Measurements from ENCODE around the gene ALPP. TPM values are rescaled to one million over a fixed set of nuclear protein-coding genes. Genes with fewer than 3 reads are reported as not detected.
"Not testable (repeated sequence)": the region's sequence is repeated elsewhere in the genome, so short reads cannot be mapped to it uniquely, and the experiment has no call there.

The ALPP gene
- total and polyA plus RNA-seq, 4 donors: 7.0 to 25.8 (median 11.5) TPM

DNA sequence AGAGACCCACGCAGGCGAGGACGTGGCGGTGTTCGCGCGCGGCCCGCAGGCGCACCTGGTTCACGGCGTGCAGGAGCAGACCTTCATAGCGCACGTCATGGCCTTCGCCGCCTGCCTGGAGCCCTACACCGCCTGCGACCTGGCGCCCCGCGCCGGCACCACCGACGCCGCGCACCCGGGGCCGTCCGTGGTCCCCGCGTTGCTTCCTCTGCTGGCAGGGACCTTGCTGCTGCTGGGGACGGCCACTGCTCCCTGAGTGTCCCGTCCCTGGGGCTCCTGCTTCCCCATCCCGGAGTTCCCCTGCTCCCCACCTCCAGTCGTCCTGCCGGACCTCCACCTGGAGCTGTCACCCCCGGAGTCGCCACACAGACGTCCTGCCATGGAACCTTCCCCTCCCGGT is 31.1 kb downstream of the ALPP start:
- not testable (repeated sequence) for H3K9me3 ChIP-seq (ENCODE audit: control insufficient read depth in 4 of 4, insufficient read depth in 3 of 4, low read length in 3 of 4); ATAC-seq (ENCODE audit: insufficient read depth, low FRiP score); H3K9ac ChIP-seq (ENCODE audit: insufficient read depth in 1 of 2, low read length in 2 of 2); H3K4me1 ChIP-seq (ENCODE audit: control insufficient read depth in 5 of 5, insufficient read depth in 5 of 5, low read length in 5 of 5); H3K4me3 ChIP-seq; H3K36me3 ChIP-seq (ENCODE audit: control insufficient read depth in 4 of 4, insufficient read depth in 4 of 4, low read length in 4 of 4); H3K27ac ChIP-seq (ENCODE audit: low read depth in 1 of 2, low read length in 1 of 2); DNase-seq
- peaks cover 9 to 26% (median 13%) of the 10 kb centered on the region in 3 donors for H3K27me3 ChIP-seq (ENCODE audit: control insufficient read depth in 3 of 3, insufficient read depth in 3 of 3, low read length in 2 of 3)
- WGBS, 2 donors: 59 to 86% methylated on average over 25 to 40 of the region's 40 CpGs

DNA sequence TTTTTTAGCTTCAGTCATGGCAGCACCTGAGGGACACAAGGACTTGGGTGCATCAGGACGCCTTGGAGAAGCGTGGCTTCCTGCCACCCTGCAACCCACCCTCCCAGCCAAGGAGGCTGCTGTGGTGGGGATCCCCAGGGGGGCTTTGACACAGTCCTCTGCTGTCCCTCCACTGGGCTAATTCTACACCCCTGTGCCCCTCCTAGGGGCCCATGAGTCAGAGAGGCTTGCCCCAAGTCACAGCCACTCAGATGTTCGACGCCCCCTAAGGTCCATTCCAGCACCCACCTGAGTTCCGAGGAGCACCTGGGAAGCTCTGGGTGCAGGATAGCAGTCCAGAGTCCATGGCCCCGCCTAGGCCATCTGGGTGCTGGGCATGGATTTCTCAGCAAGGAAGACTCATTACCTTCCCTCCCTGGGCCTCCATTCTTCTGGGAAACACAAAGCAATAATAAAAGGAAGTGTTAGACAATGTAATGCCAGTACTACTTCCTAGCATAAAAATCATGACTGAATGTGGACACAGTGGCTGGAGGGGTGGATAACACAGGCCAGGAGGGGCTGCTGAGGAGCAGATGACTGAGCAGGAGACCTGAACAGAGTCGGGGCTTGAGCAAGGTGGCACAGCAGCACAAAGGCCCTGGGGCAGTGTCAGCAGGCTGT is 31.8 kb downstream of the ALPP start:
- no peak for ATAC-seq (ENCODE audit: insufficient read depth, low FRiP score)
- Histone ChIP-seq H3K27me3 (ENCODE audit: control insufficient read depth in 3 of 3, insufficient read depth in 3 of 3, low read length in 2 of 3) (peaks cover 9 to 27% (median 13%) of the 10 kb centered on the region in 3 donors), H3K4me3 (no peak overlapping the region), H3K4me1 (ENCODE audit: control insufficient read depth in 5 of 5, insufficient read depth in 5 of 5, low read length in 5 of 5) (peaks cover 0 to 4% (median 0%) of the 10 kb centered on the region in 5 donors), H3K9me3 (ENCODE audit: control insufficient read depth in 4 of 4, insufficient read depth in 3 of 4, low read length in 3 of 4) (no peaks in the 10 kb centered on the region), H3K9ac (ENCODE audit: insufficient read depth in 1 of 2, low read length in 2 of 2) (no peak overlapping the region), H3K27ac (ENCODE audit: low read depth in 1 of 2, low read length in 1 of 2) (no peak overlapping the region), H3K36me3 (ENCODE audit: control insufficient read depth in 4 of 4, insufficient read depth in 4 of 4, low read length in 4 of 4) (no peaks in the 10 kb centered on the region)
- no peak for TF ChIP-seq CTCF (IDR thresholded peaks at IDR 0.05; ENCODE audit: control extremely low read depth, extremely low read depth)
- no peak for DNase-seq
- WGBS, 2 donors: 84 to 88% methylated on average over 7 of the region's 7 CpGs

DNA sequence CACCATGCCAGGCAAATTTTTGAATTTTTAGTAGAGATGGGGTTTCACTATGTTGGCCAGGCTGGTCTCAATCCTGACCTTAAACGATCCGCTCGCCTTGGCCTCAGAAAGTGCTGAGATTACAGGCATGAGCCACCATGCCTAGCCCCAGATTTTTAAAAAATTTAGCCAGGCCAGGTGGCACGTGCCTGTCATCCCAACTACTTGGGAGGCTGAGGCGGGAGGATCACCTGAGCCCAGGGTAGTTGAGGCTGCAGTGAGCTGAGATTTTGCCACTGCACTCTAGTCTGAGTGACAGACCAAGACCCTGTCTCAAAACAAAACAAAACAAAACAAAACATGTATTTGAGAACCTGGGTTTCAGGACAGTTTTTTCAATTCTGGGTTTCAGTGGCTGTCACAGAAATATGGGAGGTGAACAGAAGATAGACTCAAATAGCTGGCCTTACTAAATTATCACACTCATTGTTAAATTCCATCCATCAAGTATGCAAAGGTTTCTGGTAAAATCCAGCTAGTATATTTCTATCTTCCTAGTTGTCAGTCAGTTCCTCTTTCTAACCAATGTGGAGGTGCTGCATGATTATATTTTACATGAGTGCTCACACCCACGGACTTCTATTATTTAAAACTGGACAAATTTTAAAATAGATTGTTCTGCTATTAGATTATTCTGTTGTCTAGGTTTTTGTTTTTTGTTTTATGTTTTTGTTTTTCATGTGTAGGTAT is 33.5 kb downstream of the ALPP start:
- ATAC-seq (ENCODE audit: insufficient read depth, low FRiP score) (no peak), DNase-seq (no peak)
- Histone ChIP-seq H3K27ac (ENCODE audit: low read depth in 1 of 2, low read length in 1 of 2) (no peak overlapping the region), H3K4me3 (no peak overlapping the region), H3K9ac (ENCODE audit: insufficient read depth in 1 of 2, low read length in 2 of 2) (no peak overlapping the region), H3K9me3 (ENCODE audit: control insufficient read depth in 4 of 4, insufficient read depth in 3 of 4, low read length in 3 of 4) (no peaks in the 10 kb centered on the region), H3K36me3 (ENCODE audit: control insufficient read depth in 4 of 4, insufficient read depth in 4 of 4, low read length in 4 of 4) (no peaks in the 10 kb centered on the region), H3K27me3 (ENCODE audit: control insufficient read depth in 3 of 3, insufficient read depth in 3 of 3, low read length in 2 of 3) (peaks cover 10 to 34% (median 13%) of the 10 kb centered on the region in 3 donors), H3K4me1 (ENCODE audit: control insufficient read depth in 5 of 5, insufficient read depth in 5 of 5, low read length in 5 of 5) (no peaks in the 10 kb centered on the region)
- TF ChIP-seq CTCF (IDR thresholded peaks at IDR 0.05; ENCODE audit: control extremely low read depth, extremely low read depth): no peak
- 85 to 87% methylated on average over 6 of the region's 6 CpGs for WGBS, 2 donors

DNA sequence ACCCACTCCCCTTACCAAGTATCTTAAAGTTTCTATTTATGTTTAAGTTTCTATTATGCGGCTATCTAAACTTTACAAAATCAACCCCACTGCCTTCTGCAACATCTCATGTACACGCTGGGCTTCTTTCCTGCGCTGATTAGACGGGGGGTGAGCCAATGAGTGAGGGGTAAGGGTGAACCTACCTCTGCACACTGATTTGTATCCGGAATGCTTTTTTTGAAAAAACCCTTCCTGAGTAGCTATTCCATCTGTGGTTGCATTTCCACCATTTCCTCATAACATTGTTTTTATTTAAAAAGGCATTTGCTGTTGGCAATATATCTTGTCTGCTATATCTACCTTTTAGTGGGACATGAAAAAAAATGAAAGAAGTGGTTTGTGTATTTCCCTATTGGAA is 34.4 kb downstream of the ALPP start:
- H3K4me3 ChIP-seq: no peak overlapping the region
- H3K9ac ChIP-seq (ENCODE audit: insufficient read depth in 1 of 2, low read length in 2 of 2): no peak overlapping the region
- H3K36me3 ChIP-seq (ENCODE audit: control insufficient read depth in 4 of 4, insufficient read depth in 4 of 4, low read length in 4 of 4): no peaks in the 10 kb centered on the region
- no peak overlapping the region for H3K27ac ChIP-seq (ENCODE audit: low read depth in 1 of 2, low read length in 1 of 2)
- H3K9me3 ChIP-seq (ENCODE audit: control insufficient read depth in 4 of 4, insufficient read depth in 3 of 4, low read length in 3 of 4): no peaks in the 10 kb centered on the region
- TF ChIP-seq CTCF (IDR thresholded peaks at IDR 0.05; ENCODE audit: control extremely low read depth, extremely low read depth): no peak
- no peaks in the 10 kb centered on the region for H3K4me1 ChIP-seq (ENCODE audit: control insufficient read depth in 5 of 5, insufficient read depth in 5 of 5, low read length in 5 of 5)
- 9 to 48% methylated on average over 5 of the region's 5 CpGs for WGBS, 2 donors
- peaks cover 12 to 43% (median 19%) of the 10 kb centered on the region in 3 donors for H3K27me3 ChIP-seq (ENCODE audit: control insufficient read depth in 3 of 3, insufficient read depth in 3 of 3, low read length in 2 of 3)
- peak in 1 of 3 donors; percentile 3 for DNase-seq
- no peak for ATAC-seq (ENCODE audit: insufficient read depth, low FRiP score)

Measured in lung (tissue), 12 donors.